ENCODE data around the gene AGRP. TPM values are rescaled to one million over a fixed set of nuclear protein-coding genes. Genes with fewer than 3 reads are reported as not detected.
A peak's percentile ranks its signal among the peaks of the same experiment; 100 is the strongest.

Gene AGRP
- not detected for polyA plus RNA-seq (2012; ENCODE audit: insufficient read length, low read depth)

GRCh38 chr16:67483150-67483549 lies at the start of gene AGRP:
Gene AGRP (minus strand): TSS chr16:67483547. CDS start chr16:67483398, 149 bp downstream.
- TF ChIP-seq POLR2AphosphoS5 (IDR thresholded peaks at IDR 0.05; ENCODE audit: low read depth, low read length) (no peak), REST (IDR thresholded peaks at IDR 0.05; ENCODE audit: insufficient read depth in 1 of 2, low read depth in 2 of 2, low read length in 2 of 2) (no peak), FOXP2 (optimal IDR thresholded peaks at IDR 0.05; ENCODE audit: borderline replicate concordance, extremely low read depth, extremely low read length, insufficient read depth) (no peak), TAF1 (IDR thresholded peaks at IDR 0.05; ENCODE audit: borderline replicate concordance, insufficient read depth, low read length) (no peak), SIN3A (IDR thresholded peaks at IDR 0.05; ENCODE audit: borderline replicate concordance, insufficient read depth, low read length) (no peak)

- no peak for TF ChIP-seq SIN3A (IDR thresholded peaks at IDR 0.05; ENCODE audit: borderline replicate concordance, insufficient read depth, low read length)
Measured at GRCh38 chr16:67531247-67531646, 47.9 kb upstream of the AGRP start.

GRCh38 chr16:67530013-67530939 lies 46.9 kb upstream of the AGRP start:
- no peak for TF ChIP-seq TAF1 (IDR thresholded peaks at IDR 0.05; ENCODE audit: borderline replicate concordance, insufficient read depth, low read length)
- no peak for TF ChIP-seq REST (IDR thresholded peaks at IDR 0.05; ENCODE audit: insufficient read depth in 1 of 2, low read depth in 2 of 2, low read length in 2 of 2)
- TF ChIP-seq SIN3A (IDR thresholded peaks at IDR 0.05; ENCODE audit: borderline replicate concordance, insufficient read depth, low read length) = no peak
- peak; percentile 42 for TF ChIP-seq FOXP2 (optimal IDR thresholded peaks at IDR 0.05; ENCODE audit: borderline replicate concordance, extremely low read depth, extremely low read length, insufficient read depth)
- no peak for TF ChIP-seq POLR2AphosphoS5 (IDR thresholded peaks at IDR 0.05; ENCODE audit: low read depth, low read length)

- TF ChIP-seq REST (IDR thresholded peaks at IDR 0.05; ENCODE audit: insufficient read depth in 1 of 2, low read depth in 2 of 2, low read length in 2 of 2) (no peak), SIN3A (IDR thresholded peaks at IDR 0.05; ENCODE audit: borderline replicate concordance, insufficient read depth, low read length) (no peak), POLR2AphosphoS5 (IDR thresholded peaks at IDR 0.05; ENCODE audit: low read depth, low read length) (no peak), TAF1 (IDR thresholded peaks at IDR 0.05; ENCODE audit: borderline replicate concordance, insufficient read depth, low read length) (no peak), FOXP2 (optimal IDR thresholded peaks at IDR 0.05; ENCODE audit: borderline replicate concordance, extremely low read depth, extremely low read length, insufficient read depth) (no peak)
Measured at GRCh38 chr16:67529582-67530012, 46.2 kb upstream of the AGRP start.

GRCh38 chr16:67528870-67529581 lies 45.7 kb upstream of the AGRP start:
- TF ChIP-seq SIN3A (IDR thresholded peaks at IDR 0.05; ENCODE audit: borderline replicate concordance, insufficient read depth, low read length) (no peak), TAF1 (IDR thresholded peaks at IDR 0.05; ENCODE audit: borderline replicate concordance, insufficient read depth, low read length) (no peak), POLR2AphosphoS5 (IDR thresholded peaks at IDR 0.05; ENCODE audit: low read depth, low read length) (0 out of 2 replicates have a peak, but pooled peaks have one; percentile 25), FOXP2 (optimal IDR thresholded peaks at IDR 0.05; ENCODE audit: borderline replicate concordance, extremely low read depth, extremely low read length, insufficient read depth) (no peak), REST (IDR thresholded peaks at IDR 0.05; ENCODE audit: insufficient read depth in 1 of 2, low read depth in 2 of 2, low read length in 2 of 2) (no peak)
